SIG-M5 (cell line): Measurements from ENCODE around the gene EVA1A.

Source experiments
- DNase-seq: peaks from one replicate; lab custom pipeline; 2025; lab: John Stamatoyannopoulos, UW

Gene EVA1A

GRCh38 chr2:75562513-75562864 lies 1.8 kb upstream of the EVA1A start:
- DNase-seq = no peak

DNA sequence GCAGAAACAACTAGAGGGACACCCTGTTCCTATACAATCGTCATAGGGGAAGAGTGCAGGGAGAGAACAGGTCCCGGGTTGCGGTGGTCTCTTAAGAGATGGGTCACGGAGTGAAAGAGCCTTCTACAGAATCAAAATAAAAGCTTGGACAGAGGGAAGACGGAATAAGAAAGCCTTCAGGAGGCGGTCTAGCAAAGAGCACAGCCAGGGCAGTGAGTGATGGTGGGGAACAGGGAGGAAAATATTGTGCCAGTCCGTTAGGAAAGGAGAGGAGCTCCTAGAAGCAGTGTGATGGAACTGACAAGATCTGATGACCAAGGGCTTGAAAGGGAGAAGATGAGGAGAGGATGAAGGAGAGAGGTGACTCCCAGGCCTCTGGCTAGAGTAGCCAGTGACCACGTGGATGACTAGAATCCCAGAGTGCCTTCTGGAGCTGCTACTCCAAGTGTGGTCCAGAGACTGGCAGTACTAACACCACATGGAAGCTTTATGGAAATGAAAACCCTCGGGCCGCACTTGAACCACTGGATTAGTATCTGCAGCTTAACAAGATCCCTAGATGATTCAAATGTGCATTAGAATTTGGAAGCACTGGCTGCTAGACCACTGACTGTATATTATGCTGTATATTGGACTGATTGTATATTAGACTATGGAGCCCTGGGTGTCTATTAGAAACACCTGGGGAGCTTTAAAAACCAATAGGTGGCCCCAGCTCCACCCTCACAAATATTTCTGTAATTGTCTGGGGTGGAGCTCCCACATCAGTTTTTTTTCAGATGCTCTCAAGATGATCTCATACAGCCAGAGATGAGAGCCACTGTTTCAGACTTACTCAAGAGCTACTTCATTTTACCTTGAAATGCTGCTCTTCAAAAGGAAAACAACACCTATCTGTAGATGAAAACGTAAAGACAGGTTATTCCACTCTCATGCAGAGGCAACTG lies 1.1 kb upstream of the EVA1A start:
- DNase-seq = no peak

- no peak for DNase-seq
Observed at GRCh38 chr2:75560022-75560767, 544 bp downstream of the EVA1A start.

DNA sequence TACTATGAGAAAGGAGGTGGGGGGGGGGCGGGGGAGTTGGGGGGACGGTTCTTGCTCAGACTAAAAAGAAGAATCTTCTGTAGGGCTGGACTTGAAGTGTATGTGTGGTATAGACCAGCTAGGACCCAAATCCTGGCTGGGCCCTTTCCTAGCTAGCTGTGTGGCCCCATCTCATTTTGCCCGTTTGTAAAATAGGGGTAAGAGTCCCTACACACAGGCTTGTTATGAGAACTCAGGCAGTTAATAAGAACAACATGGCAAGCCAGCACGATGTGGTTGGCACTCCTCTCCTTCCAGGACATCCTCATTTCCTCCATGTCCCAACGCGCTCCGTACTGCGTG lies 1.1 kb downstream of the EVA1A start:
- no peak for DNase-seq

DNA sequence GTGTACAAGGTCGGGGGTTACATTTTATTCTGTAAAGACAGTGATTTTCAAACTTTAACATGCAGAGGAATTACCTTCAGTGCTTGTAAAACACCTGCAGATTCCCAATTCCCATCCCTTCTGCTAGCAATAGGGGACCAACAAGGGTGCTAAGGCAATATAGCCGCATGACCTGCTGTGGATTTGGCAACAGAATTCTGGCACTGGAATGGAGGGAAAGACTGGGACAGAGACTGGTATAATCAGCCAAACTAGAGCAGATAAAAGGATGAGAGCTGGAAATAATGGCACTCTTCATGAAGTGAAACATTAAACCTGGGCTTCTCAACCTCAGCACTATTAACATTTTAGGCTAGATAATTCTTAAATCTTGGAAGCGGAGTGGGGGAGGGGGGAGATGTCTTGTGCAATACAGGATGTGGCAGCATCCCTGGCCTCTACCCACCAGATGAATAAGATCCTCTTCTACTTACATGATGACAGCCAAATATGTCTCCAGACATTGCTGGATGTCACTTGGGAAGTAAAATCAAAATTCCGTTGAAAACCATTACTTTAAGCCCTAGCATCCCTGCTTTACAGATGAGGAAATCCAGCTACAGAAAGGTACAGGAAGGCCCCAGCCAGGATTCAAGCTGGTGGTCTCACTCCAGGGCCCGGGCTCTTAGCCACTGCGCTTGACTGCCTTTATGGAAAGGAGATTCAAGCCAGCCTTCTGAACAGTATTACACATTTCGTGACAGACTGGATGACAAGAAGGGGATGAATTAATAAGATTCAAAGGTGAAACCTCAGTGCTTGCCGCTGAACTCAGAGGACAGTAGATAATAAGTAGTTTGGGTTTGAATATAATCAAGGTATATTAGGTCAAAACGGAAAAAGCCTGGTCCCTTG lies 1.7 kb downstream of the EVA1A start:
- DNase-seq = no peak

- no peak for DNase-seq
Observed at GRCh38 chr2:75558136-75558535, 2.6 kb downstream of the EVA1A start.

GRCh38 chr2:75557474-75558133 lies 3.1 kb downstream of the EVA1A start:
- DNase-seq = no peak

DNA sequence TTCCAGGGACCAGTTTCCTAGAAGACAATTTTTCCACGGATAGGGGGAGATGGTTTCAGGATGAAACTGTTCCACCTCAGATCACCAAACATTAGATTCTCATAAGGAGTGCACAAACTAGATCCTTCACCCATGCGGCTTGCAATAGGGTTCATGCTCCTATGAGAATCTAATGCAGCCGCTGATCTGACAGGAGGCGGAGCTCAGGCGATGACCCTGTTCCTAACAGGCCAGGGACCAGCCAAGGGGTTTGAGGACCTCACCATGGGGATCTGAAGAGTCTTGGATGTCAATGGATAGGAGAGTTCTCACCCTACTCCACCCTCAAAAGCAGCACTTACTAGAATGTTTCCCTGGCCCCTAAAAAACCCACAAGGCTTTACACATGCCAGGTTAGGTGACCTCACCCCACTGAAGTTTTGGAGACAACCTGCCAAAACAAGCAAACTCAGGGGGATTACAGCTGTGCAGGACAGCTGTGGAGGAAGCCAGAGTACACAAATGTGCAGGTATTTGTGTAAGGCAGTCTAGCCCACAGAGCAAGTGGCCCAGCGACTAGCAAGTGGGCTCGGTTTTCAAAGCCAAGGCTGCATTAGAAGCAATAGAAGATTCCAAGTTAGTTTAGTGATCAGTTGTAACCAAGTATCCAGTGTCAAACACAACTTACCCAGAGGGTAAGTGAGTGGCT lies 3.9 kb downstream of the EVA1A start:
- DNase-seq = no peak

- DNase-seq = no peak
Observed at GRCh38 chr2:75555701-75556100, 5.0 kb downstream of the EVA1A start.

- DNase-seq = no peak
Observed at GRCh38 chr2:75553935-75554531, 6.7 kb downstream of the EVA1A start.

GRCh38 chr2:75552222-75552621 lies 8.5 kb downstream of the EVA1A start:
- no peak for DNase-seq

- DNase-seq = no peak
Observed at GRCh38 chr2:75551434-75551833, 9.3 kb downstream of the EVA1A start.

GRCh38 chr2:75549401-75550253 lies 11.1 kb downstream of the EVA1A start:
- no peak for DNase-seq

GRCh38 chr2:75548036-75548573 lies 12.6 kb downstream of the EVA1A start:
- DNase-seq = no peak

- no peak for DNase-seq
Observed at GRCh38 chr2:75547345-75548035, 13.2 kb downstream of the EVA1A start.

- no peak for DNase-seq
Observed at GRCh38 chr2:75545922-75546321, 14.8 kb downstream of the EVA1A start.

- DNase-seq = no peak
Observed at GRCh38 chr2:75545387-75545786, 15.4 kb downstream of the EVA1A start.

DNA sequence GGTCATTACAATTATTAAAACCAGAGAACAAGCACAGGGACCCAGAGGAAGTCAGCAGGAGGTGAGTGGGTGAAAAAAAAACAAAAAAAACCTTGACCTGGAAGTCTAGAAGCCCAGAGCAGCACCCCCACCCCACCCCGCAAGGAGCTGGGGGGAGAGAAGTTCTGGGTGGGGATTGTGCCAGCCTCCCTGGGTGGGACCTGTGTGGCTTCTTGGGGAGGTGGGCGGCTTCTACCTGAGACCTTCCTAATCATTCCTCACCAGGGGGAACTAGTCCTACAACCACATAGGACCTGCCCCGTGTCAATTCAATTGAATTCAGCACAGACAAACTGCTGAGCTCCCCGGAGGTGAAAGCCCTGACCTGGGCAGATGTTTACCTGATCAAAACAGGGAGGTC lies 17.3 kb downstream of the EVA1A start:
- DNase-seq = no peak

GRCh38 chr2:75541430-75541829 lies 19.3 kb downstream of the EVA1A start:
- DNase-seq = no peak
